Skin epidermis (tissue), 12 donors: ENCODE measurements around the gene GLE1.
"Not testable (repeated sequence)": the region's sequence is repeated elsewhere in the genome, so short reads cannot be mapped to it uniquely, and the experiment has no call there.

Experiments used
- H3K27ac ChIP-seq, 21 experiments: fragments of 200-600 bp; sonication (generic) in 11 of 21; one replicate each; pipeline ENCODE4 v1.5.0; 2020; ENCODE audit warnings: mild to moderate bottlenecking in 3 of 21, inconsistent platforms in 2 of 21, moderate library complexity in 2 of 21
- H3K4me3 ChIP-seq, 7 experiments: fragments of 200-600 bp; sonication (generic) in 2 of 7; one replicate each; pipeline ENCODE4 v1.5.0; 2020; ENCODE audit warnings: inconsistent platforms in 2 of 7, mild to moderate bottlenecking in 2 of 7, moderate library complexity in 1 of 7

GLE1 gene

DNA sequence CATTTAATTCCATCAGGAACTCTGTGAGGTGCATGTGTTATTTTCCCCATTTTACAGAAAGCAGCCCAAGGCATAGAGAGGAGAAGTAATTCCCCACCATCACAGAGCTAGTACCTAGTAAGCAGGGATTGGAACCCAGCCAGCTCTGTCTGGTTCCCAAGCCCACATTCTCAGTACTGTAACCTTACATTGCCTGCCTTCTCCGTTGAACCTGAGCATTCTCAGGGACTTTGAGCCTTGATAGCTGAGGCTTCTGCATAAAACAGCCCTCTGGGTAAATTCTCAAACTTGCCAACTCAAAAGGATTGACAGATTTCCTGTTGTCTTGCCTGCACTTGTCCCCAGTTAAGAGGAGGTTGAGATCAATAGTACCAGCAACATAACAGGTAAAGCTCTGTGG, 9.2 kb upstream of the GLE1 start:
- Histone ChIP-seq H3K4me3 (no peak overlapping the region), H3K27ac (no peak overlapping the region)

DNA sequence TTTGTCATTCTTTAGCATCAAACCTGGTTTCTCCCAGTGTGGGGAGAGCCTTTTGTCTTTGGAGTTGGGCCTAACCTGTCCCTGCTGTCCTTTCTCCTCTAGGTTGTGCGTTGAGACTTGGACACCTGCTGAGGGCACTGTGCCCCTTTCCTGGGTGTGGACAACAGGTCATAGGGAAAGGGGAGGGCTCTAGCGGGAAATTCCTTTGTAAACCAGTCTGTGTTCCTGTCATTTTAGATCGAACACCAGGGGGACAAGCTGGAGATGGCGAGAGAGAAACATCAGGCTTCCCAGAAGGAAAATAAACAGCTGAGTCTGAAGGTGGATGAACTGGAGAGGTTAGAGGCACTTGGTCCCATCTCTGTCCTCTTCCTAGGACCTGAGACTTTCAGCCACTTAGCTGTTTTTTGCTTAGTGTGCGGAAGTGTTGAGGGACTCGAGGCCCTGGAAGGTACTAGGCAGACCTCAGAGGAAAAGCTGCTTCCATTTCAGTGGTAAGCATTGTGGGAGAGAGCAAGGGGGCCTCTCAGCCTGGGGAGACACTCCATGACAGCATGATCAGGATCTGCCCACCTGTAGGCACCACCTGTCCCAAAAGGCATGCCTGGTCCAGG, 8.6 kb upstream of the GLE1 start:
- no peak overlapping the region for H3K4me3 ChIP-seq
- H3K27ac ChIP-seq: no peak overlapping the region

DNA sequence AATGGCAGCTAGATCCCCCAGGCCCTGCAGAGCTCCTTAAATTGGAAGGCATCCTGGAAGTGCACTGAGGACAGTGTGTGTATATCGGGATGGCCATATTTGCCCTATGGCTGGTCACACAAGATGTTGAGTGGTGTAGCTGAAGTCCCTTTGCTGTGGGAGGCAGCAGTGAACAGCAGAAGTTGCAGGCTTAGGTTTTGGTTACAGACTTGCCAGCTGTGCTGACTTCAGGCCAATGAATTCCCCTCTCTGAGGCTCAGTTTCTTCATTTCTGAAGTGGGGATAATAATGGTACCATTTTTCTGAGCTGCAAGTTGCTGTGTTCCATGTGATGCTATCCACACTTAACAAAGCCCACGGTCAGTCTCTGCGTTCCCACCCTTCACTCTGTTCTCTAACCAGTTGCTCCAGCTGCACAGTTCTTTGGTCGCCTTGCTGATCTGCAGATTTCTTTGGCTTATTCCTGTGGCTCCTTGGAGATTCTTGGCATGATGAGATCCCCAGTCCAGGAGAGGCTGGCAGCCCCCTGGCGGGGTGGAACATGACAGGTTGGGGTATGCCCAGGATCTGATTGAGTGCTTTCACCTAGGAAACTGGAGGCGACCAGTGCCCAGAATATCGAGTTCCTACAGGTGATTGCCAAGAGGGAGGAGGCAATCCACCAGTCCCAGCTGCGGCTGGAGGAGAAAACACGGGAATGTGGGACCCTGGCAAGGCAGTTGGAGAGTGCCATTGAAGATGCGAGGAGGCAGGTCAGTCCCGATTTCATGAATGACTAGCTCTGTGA, 6.5 kb upstream of the GLE1 start:
- Histone ChIP-seq H3K4me3 (no peak overlapping the region), H3K27ac (no peak overlapping the region)

DNA sequence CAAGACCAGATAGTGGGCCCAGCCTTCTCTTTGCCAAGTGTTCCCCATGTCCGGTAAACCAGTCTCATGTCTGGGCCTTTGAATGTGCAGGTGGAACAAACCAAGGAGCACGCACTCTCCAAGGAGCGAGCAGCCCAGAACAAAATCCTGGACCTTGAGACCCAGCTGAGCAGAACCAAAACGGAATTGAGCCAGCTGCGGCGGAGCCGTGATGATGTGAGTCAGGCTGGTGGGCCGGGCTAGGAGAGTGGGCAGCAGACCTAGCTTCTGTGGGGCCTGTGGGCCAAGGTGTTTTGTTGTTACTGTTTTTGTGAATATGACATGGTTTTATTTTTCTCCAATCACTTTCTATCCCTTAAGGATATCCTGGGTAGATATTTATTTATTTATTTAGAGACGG, 5.6 kb upstream of the GLE1 start:
- Histone ChIP-seq H3K27ac (no peak overlapping the region), H3K4me3 (no peak overlapping the region)

DNA sequence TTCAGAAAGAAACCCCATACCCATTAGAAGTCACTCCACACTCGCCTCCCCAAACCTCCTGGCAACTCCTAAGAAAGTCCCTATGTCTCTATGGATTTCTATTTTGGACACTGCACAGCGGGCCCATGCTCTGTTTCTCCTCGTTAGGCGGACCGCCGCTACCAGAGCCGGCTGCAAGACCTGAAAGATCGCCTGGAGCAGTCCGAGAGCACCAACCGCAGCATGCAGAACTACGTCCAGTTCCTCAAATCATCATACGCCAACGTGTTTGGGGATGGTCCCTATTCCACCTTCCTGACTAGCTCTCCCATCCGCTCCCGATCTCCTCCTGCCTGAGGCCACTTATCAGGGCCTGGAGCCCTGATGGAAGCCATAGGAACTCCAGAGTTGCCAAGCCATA, 4.6 kb upstream of the GLE1 start:
- Histone ChIP-seq H3K4me3 (no peak overlapping the region), H3K27ac (no peak overlapping the region)

DNA sequence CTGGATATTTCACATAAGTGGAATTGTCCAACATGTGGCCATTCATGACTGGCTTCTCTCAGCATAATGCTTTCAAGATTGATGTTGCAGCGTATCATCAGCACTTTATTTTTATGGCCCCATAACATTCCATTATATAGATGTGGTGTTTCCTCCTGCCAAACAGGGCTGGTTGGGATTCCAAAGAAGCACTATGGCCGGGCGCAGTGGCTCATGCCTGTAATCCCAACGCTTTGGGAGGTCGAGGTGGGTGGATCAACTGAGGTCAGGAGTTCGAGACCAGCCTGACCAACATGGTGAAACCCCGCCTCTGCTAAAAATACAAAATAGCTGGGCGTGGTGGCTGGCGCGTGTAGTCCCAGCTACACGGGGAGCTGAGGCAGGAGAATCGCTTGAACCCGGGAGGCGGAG, 1.1 kb upstream of the GLE1 start:
- not testable (repeated sequence) for H3K4me3 ChIP-seq
- peak overlapping the region in 7 of 21 experiments; percentile 14 to 93 (median 86) for H3K27ac ChIP-seq

DNA sequence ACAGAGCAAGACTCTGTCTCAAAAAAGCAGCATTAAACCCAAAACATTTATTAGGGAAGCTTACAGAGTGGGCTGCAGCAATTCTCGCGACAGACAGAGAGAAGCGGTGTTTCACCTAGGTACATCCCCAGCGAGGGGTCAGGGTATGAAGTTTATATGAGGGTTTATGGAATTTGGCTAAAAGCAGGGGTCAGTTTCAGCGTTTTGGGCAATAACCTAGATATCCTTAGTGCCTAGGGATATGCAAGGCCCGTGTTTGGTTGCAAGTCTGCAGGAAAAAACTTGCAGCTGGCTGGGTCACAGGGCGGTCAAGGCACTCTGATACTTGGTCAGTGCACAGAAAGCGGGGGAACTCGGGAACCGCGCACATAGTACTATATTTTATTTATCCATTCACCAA, 649 bp upstream of the GLE1 start:
- Histone ChIP-seq H3K4me3 (peak overlapping the region; percentile 64 to 89 (median 88)), H3K27ac (peak overlapping the region in 14 of 21 experiments; percentile 49 to 94 (median 84))

DNA sequence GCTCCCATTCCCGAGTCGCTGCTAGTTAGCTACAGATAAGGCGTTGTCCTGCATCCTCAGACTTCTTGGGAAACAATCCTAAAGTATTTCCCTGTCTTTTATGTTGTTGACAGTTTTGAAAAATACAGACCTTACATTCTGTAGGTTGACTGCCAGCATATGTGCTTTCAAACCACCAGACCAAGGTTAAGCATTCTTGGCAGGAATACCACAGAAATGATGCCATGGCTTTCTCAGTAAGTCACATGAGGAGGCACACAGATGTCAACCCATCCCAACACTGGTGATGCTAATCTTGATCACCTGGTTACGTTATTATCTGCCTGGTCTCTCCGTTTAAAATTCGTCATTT, 871 bp downstream of the GLE1 start:
- Histone ChIP-seq H3K4me3 (peak overlapping the region; percentile 64 to 89 (median 88)), H3K27ac (peak overlapping the region in 17 of 21 experiments; percentile 77 to 94 (median 86))

DNA sequence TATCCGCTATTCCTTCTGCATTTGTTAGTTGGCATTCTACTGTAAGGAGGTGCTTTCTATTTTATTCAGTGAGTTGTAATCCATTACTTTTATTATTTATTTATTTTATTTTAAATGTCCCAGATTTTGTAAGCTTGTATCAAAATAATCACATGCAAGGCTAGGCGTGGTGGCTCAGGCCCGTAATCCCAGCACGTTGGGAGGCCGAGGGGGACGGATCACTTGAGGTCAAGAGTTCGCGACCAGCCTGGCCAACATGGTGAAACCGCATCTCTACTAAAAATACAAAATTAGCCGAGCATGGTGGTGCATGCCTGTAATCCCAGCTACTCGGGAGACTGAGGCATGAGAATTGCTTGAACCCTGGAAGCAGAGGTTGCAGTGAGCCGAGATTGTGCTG, 1.4 kb downstream of the GLE1 start:
- peak overlapping the region in 1 of 21 experiments; percentile 82 for H3K27ac ChIP-seq
- H3K4me3 ChIP-seq: not testable (repeated sequence)

DNA sequence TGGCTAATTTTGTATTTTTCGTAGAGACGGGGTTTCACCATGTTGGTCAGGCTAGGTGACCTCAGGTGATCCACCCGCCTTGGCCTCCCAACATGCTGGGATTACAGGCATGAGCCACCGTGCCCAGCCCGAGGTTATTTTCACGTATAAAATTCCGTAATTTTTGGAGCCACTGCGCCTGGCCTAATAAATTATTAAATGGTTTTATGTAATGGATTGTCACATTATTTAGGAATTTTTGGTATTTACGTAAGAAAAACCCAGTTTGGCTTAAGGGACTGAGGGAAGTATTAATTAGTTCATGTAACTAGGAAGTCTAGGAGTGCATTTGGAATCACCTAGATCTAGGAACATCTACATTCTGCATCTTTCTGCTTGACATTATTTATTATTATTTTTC, 8.3 kb downstream of the GLE1 start:
- H3K27ac ChIP-seq: no peak overlapping the region
- no peak overlapping the region for H3K4me3 ChIP-seq

DNA sequence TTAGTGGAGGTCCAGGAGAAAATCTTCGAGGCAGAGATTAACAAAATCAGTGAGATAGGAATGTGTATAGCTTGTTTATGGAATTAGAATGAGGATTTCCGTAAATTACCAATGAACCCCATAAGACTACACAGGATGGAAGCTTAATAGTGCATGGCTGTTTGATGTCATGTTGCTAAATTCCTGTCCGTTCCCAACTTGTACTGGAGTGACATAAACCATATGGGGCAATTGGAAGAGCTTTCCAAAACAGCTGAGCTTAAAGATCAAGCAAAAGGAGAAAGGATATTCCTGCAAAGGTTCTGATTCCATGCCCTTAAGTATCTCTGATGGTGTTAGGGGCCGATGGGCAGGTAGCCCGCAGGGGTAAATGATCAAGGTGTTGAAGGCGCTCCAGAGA, 17.4 kb downstream of the GLE1 start:
- no peak overlapping the region for H3K4me3 ChIP-seq
- no peak overlapping the region for H3K27ac ChIP-seq

DNA sequence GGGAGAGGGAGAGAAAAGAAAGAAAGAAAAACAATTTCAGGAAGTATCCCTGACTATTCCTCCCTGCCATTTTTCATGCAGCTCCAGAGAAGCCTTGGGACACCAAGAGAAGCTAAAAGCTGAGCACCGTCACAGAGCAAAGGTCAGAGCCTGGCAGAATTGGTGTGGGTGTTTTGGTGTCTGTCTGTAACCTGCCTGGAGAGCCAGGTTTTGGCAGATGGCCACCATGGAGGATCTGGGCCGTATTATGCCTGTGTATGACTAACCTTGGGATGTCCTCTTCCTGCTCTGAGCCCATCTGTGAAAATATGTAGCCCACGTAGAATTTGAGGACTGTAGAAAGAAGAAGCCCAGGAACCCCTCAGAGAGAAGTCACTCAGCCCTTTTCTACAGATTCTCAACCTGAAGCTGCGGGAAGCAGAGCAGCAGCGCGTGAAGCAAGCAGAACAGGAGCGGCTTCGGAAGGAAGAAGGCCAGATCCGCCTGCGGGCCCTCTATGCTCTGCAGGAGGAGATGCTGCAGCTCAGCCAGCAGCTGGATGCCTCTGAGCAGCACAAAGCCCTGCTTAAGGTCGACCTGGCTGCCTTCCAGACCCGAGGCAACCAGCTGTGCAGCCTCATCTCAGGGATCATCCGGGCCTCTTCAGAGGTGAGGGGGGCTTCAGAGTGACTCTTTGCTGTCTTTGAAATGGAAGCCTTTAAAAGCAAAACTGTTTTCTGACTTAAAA, 18.8 kb downstream of the GLE1 start:
- Histone ChIP-seq H3K4me3 (no peak overlapping the region), H3K27ac (peak overlapping the region in 5 of 21 experiments; percentile 1 to 33 (median 22))

DNA sequence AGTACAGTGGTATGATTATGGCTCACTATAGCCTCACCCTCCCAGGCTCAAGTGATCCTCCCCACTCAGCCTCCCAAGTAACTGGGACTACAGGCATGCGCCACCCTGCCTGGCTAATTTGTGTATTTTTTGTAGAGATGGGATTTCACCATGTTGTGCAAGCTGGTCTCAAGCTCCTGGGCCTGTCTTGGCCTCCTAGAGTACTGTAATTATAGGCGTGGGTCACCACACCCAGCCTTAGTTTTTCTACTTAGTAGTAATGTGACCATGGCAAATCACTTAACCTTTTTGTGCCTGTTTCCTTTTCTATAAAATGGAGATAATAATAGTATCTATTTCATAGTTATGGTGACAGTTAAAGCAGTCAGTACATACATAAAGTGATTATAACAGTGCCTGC, 22.2 kb downstream of the GLE1 start:
- H3K27ac ChIP-seq: no peak overlapping the region
- H3K4me3 ChIP-seq: no peak overlapping the region

DNA sequence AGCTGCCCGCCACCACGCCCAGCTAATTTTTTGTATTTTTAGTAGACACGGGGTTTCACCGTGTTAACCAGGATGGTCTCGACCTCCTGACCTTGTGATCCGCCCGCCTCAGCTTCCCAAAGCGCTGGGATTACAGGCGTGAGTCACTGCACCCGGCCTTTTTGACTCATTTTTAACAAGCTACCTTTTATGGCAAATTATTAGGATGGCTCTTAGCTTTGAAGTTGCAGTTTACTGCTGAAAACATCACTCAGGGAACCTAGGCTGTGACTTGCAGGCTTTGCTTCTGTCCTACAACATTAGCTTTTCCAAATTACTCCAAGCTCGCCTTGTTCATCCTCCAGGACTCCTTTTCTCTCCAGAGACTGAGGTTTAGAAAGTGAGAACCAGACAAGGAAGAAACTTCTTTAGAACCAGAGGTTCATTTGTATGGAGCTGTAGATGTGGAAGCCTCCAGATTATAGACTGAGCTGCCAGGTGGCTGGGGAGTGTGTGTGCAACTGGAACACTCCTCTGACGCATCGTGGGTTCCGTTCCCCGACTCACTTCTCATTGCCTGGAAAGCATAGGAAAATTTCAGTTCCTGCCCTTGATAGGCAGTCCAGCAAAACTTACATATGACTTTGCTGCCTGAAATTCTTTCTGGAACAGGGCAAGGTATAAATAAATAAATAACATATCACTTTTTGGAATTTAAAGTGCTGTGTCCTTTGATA, 24.1 kb downstream of the GLE1 start:
- no peak overlapping the region for H3K4me3 ChIP-seq
- H3K27ac ChIP-seq: no peak overlapping the region

DNA sequence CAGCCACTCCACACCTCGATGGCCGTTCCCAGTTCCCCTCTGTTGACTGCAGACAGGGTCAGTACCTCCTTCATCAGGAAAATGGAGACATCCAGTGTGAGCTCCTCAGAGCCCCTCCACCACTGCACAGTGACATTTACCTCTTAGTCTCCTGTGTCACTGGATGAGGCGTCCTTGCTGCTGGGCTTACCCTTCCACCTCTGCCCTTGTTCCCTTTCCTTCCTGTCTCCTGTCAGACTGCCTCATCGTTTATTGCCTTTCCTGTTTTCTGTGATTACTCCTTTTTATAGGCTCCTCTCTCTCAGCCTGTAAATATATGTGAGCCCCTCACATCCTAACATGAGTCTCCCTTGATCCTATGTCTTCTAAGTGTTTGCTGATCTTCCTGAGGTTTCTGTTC, 24.7 kb downstream of the GLE1 start:
- H3K27ac ChIP-seq: no peak overlapping the region
- H3K4me3 ChIP-seq: no peak overlapping the region

DNA sequence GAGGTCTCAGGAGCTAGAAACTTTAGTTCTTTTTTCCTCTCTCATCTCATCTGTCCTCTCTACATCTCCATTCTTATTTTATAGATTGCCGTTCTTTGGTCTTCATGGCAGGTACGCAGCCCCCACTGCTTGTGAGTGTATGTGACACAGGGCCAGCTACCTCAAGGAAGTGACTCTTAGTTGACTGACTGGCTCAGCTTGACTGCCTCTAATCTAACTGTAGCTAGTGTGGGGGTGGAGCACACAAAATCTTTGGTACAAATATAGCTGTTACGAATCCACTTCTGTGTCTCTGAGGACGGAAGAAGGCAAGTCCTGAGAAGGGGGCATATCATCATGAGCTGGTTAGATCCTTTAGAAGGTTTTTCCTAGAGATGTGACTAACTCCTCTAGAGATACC, 28.1 kb downstream of the GLE1 start:
- no peak overlapping the region for H3K4me3 ChIP-seq
- H3K27ac ChIP-seq: no peak overlapping the region

DNA sequence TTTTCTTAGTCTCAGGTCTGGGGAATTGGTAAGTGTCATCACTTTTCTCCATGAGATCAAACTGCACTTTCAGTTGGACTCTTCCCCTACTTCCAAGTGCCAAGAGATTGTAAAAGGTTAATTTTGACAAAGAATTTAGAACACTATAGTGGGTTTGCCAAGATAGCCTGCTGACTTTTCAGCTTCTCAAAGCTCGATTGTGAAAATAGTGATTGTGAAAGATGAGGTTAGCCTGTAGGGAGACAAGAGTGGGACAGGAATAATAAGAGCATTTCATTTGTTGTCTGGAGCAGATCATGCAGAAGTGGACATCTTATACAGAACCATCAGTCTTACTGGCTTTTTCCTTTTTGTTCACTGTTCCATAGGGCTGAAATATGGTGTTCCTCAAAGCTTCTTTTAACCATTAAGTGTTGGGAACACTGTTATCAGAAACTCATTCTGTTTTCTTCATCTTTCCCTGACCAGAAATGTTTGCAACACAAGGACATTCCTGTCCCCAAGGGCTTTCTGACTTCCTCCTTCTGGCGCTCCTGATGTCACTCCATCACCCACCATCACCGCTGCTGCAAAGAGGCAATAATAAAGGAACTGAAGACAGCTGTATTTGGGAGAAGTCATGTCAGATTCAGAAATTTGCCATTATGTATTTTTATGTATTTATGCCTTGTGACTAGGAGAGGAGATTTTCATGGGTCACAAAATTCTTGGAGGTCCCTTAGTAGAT, 36.3 kb downstream of the GLE1 start:
- Histone ChIP-seq H3K4me3 (no peak overlapping the region), H3K27ac (peak overlapping the region in 1 of 21 experiments; percentile 20)

DNA sequence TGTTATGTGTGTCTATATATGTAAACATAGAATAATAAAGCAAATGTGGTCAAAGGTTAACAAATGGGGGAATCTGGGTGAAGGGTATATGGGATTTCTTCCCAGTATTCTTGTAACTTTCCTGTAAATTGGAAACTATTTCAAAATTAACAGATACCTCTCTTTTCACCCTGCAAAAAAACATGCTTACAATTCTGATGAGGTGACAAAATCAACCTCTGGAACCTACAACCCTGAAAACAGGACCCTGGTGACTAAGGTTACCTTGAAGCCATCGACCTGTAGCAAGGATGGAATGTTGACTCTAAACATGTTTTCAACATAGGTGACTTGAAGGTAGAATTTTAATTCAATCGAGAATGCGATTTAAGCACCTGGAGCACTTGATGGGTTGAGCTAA, 42.0 kb downstream of the GLE1 start:
- Histone ChIP-seq H3K4me3 (no peak overlapping the region), H3K27ac (no peak overlapping the region)

DNA sequence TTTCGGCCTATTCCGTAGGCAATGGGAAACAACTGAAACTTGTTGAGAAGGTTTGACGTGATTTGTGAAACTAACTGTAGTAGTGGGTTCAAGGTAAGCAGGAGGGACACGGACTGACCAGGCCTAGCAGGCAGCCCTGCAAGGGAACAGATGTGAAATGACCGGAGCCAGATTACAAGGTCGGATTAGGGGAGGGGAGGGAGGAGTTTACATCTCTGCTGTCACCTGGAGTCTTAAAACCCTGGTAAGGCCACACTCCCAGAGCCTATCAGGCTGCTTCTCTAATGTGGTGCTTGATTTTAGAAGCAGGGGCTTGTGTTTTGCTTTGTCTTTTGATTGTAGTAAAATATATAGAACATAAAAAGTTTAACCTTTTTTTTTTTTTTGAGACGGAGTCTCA, 44.4 kb downstream of the GLE1 start:
- peak overlapping the region in 3 of 21 experiments; percentile 18 to 97 (median 97) for H3K27ac ChIP-seq
- H3K4me3 ChIP-seq: no peak overlapping the region

DNA sequence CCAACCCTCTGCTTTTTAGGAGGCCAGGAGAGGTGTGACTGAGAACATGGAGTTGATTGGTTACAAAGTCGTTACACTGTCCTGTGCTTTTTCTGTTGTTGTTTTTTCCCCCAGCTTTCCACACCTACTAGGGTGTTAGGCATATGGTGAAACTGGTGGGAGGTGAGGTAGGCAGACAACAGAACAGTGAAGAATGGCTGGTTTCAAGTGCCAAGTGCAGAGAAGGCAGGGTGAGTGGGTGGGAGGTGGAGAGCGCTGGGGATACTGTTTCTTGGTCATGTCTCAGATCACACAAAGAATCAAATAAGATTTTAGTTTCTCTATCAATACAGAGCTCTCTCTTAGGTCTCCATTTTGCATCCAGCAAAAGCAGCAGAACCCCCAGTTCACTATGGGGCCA, 45.7 kb downstream of the GLE1 start:
- peak overlapping the region in 18 of 21 experiments; percentile 3 to 99 (median 94) for H3K27ac ChIP-seq
- no peak overlapping the region for H3K4me3 ChIP-seq
